SK-N-SH (cell line): ENCODE data around the gene ADAMTS17. TPM values are rescaled to one million over a fixed set of nuclear protein-coding genes. Genes with fewer than 3 reads are reported as not detected.

Source experiments
- CTCF ChIA-PET: fragments of 300-600, 350-600 bp; formaldehyde crosslinking; extraction: SDS; loops from one replicate; lab custom pipeline; 2021; lab: Yijun Ruan, JAX
- POLR2A ChIA-PET: fragments of 350-600 bp; sonication (Branson Sonifier 250); formaldehyde crosslinking; extraction: SDS; loops from one replicate; lab custom pipeline; 2020; ENCODE audit warnings: antibody characterized with exemption, inconsistent platforms; lab: Yijun Ruan, JAX
- DNase-seq: peaks from one replicate; pipeline ENCODE4 v3.0.0; 2012
- H2AFZ ChIP-seq: fragments of 200-600 bp; sonication (generic); 2 replicates; pipeline ENCODE4 v1.8.1; 2016; ENCODE audit warnings: antibody characterized with exemption, mild to moderate bottlenecking, low read depth
- H3F3A ChIP-seq: fragments of 200-600 bp; sonication (generic); replicated peaks from 2 replicates; pipeline ENCODE3; 2016; ENCODE audit warnings: antibody characterized with exemption, mild to moderate bottlenecking; ENCODE audit not compliant: insufficient read depth
- H3K27ac ChIP-seq, 2 experiments: fragments of 200-500 bp in 1 of 2; fragments of 200-600 bp in 1 of 2; sonication (Bioruptor generic) in 1 of 2; sonication (generic), shearing (Covaris generic) in 1 of 2; 2 replicates each; pipeline versions ENCODE4 v1.5.1 to v1.6.1; 2014 to 2016; ENCODE audit warnings: low read depth in 2 of 2, inconsistent platforms in 1 of 2, low read length in 1 of 2, mild to moderate bottlenecking in 1 of 2, mixed read lengths in 1 of 2
- H3K27me3 ChIP-seq: fragments of 200-600 bp; sonication (generic), shearing (Covaris generic); 2 replicates; pipeline ENCODE4 v1.6.1; 2016; ENCODE audit warnings: mixed run types; ENCODE audit not compliant: insufficient read depth
- H3K36me3 ChIP-seq, 2 experiments: fragments of 200-500 bp in 1 of 2; fragments of 200-600 bp in 1 of 2; sonication (Bioruptor generic) in 1 of 2; sonication (generic) in 1 of 2; replicated peaks in 1 of 2; 2 replicates each; pipeline versions ENCODE3 to v1.5.1; 2014 to 2016; ENCODE audit warnings: low read length in 1 of 2, mild to moderate bottlenecking in 1 of 2; ENCODE audit not compliant: insufficient read depth in 2 of 2, control insufficient read depth in 1 of 2
- H3K4me1 ChIP-seq, 2 experiments: fragments of 200-500 bp in 1 of 2; fragments of 200-600 bp in 1 of 2; sonication (Bioruptor generic) in 1 of 2; sonication (generic), shearing (Covaris generic) in 1 of 2; 2 replicates each; pipeline versions ENCODE4 v1.5.1 to v1.6.1; 2014 to 2016; ENCODE audit warnings: low read depth in 1 of 2, low read length in 1 of 2, mixed run types in 1 of 2; ENCODE audit not compliant: insufficient read depth in 2 of 2, control insufficient read depth in 1 of 2
- H3K4me2 ChIP-seq: fragments of 200-600 bp; sonication (generic), shearing (Covaris generic); 2 replicates; pipeline ENCODE4 v1.6.1; 2017; ENCODE audit warnings: mixed run types
- H3K4me3 ChIP-seq, 2 experiments: fragments of 200-500 bp in 1 of 2; fragments of 200-600 bp in 1 of 2; sonication (Bioruptor generic) in 1 of 2; sonication (generic), shearing (Covaris generic) in 1 of 2; 2 replicates each; pipeline versions ENCODE4 v1.5.1 to v1.8.1; 2014 to 2016; ENCODE audit warnings: low read depth in 2 of 2, inconsistent platforms in 1 of 2, low read length in 1 of 2, mild to moderate bottlenecking in 1 of 2, mixed read lengths in 1 of 2, moderate library complexity in 1 of 2
- H3K79me2 ChIP-seq: fragments of 200-600 bp; sonication (generic); 2 replicates; pipeline ENCODE4 v1.8.1; 2017; ENCODE audit warnings: mild to moderate bottlenecking; ENCODE audit not compliant: insufficient read depth
- H3K9ac ChIP-seq: fragments of 200-600 bp; sonication (generic); 2 replicates; pipeline ENCODE4 v1.6.1; 2017; ENCODE audit warnings: mixed run types
- H3K9me2 ChIP-seq: fragments of 200-600 bp; sonication (generic); 2 replicates; pipeline ENCODE4 v1.6.1; 2017; ENCODE audit warnings: mixed run types
- H3K9me3 ChIP-seq: fragments of 200-600 bp; sonication (generic); 2 replicates; pipeline ENCODE4 v1.6.1; 2017; ENCODE audit warnings: mixed run types, mild to moderate bottlenecking, moderate library complexity
- H4K20me1 ChIP-seq: fragments of 200-600 bp; sonication (generic); 2 replicates; pipeline ENCODE4 v1.6.1; 2017; ENCODE audit warnings: mild to moderate bottlenecking, mixed run types; ENCODE audit not compliant: insufficient read depth
- EP300 ChIP-seq, 2 experiments: IDR thresholded peaks; 2 replicates each; pipeline versions ENCODE4 v1.4.0 to v1.6.1; 2012; ENCODE audit warnings: borderline replicate concordance in 1 of 2, low read depth in 1 of 2, low read length in 1 of 2
- EZH2phosphoT487 ChIP-seq: fragments of 200-600 bp; sonication (generic); IDR thresholded peaks from 2 replicates; pipeline ENCODE4 v1.6.1; 2017; ENCODE audit warnings: low read depth, mixed run types, mild to moderate bottlenecking, antibody characterized with exemption, moderate library complexity, borderline replicate concordance
- FOSL2 ChIP-seq: IDR thresholded peaks from 2 replicates; pipeline ENCODE4 v1.4.0; 2012; ENCODE audit warnings: low read depth, mild to moderate bottlenecking, moderate library complexity, borderline replicate concordance
- FOXJ3 ChIP-seq: sonication (generic); formaldehyde crosslinking; IDR thresholded peaks from 2 replicates; pipeline ENCODE4 v1.5.1; 2020; ENCODE audit warnings: mild to moderate bottlenecking, missing genetic modification reagents
- IRF3 ChIP-seq: fragments of 150-350 bp; IDR thresholded peaks from 2 replicates; pipeline ENCODE4 v1.6.1; 2016; ENCODE audit warnings: mild to moderate bottlenecking, low read depth, low read length
- MXI1 ChIP-seq: IDR thresholded peaks from 2 replicates; pipeline ENCODE4 v1.6.1; 2012; ENCODE audit warnings: mild to moderate bottlenecking, low read depth, low read length, improper control_type of control experiment
- RFX5 ChIP-seq: IDR thresholded peaks from 2 replicates; pipeline ENCODE4 v1.6.1; 2012; ENCODE audit warnings: mild to moderate bottlenecking, improper control_type of control experiment, low read length
- USF2 ChIP-seq: fragments of 150-350 bp; IDR thresholded peaks from 2 replicates; pipeline ENCODE4 v1.6.1; 2017; ENCODE audit warnings: antibody characterized with exemption, low read length, low read depth, borderline replicate concordance
- ZBTB33 ChIP-seq: IDR thresholded peaks from 2 replicates; pipeline ENCODE4 v1.4.0; 2012; ENCODE audit warnings: low read depth, borderline replicate concordance
- WGBS: methylation state at CpG from one replicate; pipeline ENCODE4 v1.1.6; 2017; ENCODE audit warnings: low lambda C conversion rate; 5-methylcytosine and 5-hydroxymethylcytosine counted together
- polyA plus RNA-seq, 3 experiments: library from polyadenylated mRNA; depleted of rRNA; stranded (reverse); fragments of >200 nt; gene quantifications; 2 replicates each; pipeline ENCODE4 v1.2.3, GENCODE V29; 2012

The ADAMTS17 gene
- polyA plus RNA-seq, 1 of the 3 experiments (the other 2 are of a cell fraction): not detected

GRCh38 chr15:100169615-100170290 is 172.0 kb downstream of the ADAMTS17 start (continued):
- no peak for TF ChIP-seq USF2
- no peak for TF ChIP-seq EZH2phosphoT487

- no peak overlapping the region for H2AFZ ChIP-seq
- H3K27ac ChIP-seq: no peak overlapping the region
- ChIA-PET CTCF (interaction anchor here (1.8 kb wide), 1 partner anchor 8 kb away, joined by 4 read pairs; no protein-coding TSS in a partner anchor), POLR2A (no interaction called here)
- H3K4me3 ChIP-seq: no peak overlapping the region
- TF ChIP-seq EZH2phosphoT487: no peak
- TF ChIP-seq MXI1: no peak
- no peak for TF ChIP-seq RFX5
- no peak for DNase-seq
- H3K9ac ChIP-seq: no peak overlapping the region
- no peaks in the 10 kb centered on the region for H3K79me2 ChIP-seq
- 39% methylated on average over 11 of the region's 11 CpGs for WGBS
- H3K27me3 ChIP-seq: no peaks in the 10 kb centered on the region
- no peaks in the 10 kb centered on the region for H3K36me3 ChIP-seq
- H3K4me2 ChIP-seq: no peak overlapping the region
- no peaks in the 10 kb centered on the region for H3K9me3 ChIP-seq
- no peaks in the 10 kb centered on the region for H3F3A ChIP-seq
- no peaks in the 10 kb centered on the region for H4K20me1 ChIP-seq
- no peaks in the 10 kb centered on the region for H3K9me2 ChIP-seq
- no peaks in the 10 kb centered on the region for H3K4me1 ChIP-seq
Measured at GRCh38 chr15:100168787-100169186, 173.0 kb downstream of the ADAMTS17 start.

GRCh38 chr15:100167884-100168375 is 173.8 kb downstream of the ADAMTS17 start:
- Histone ChIP-seq H3K9me3 (no peaks in the 10 kb centered on the region), H3K4me3 (no peak overlapping the region), H3K27me3 (no peaks in the 10 kb centered on the region), H3K27ac (no peak overlapping the region), H3K4me1 (no peaks in the 10 kb centered on the region), H3K4me2 (no peak overlapping the region), H3F3A (no peaks in the 10 kb centered on the region), H4K20me1 (no peaks in the 10 kb centered on the region), H2AFZ (no peak overlapping the region), H3K9me2 (no peaks in the 10 kb centered on the region), H3K36me3 (no peaks in the 10 kb centered on the region), H3K9ac (no peak overlapping the region), H3K79me2 (no peaks in the 10 kb centered on the region)
- 42% methylated on average over 15 of the region's 15 CpGs for WGBS
- POLR2A ChIA-PET: no interaction called here
- CTCF ChIA-PET: interaction anchor here (1.6 kb wide), 1 partner anchor 174 kb away, joined by 4 read pairs; no protein-coding TSS in a partner anchor
- TF ChIP-seq ZBTB33 (no peak), FOXJ3 (CRISPR knock-in tag) (no peak), FOSL2 (no peak), EZH2phosphoT487 (no peak), EP300 (IDR thresholded peaks at IDR 0.05; ENCODE audit: borderline replicate concordance in 1 of 2, low read depth in 1 of 2, low read length in 1 of 2) (no peak), IRF3 (no peak)
- DNase-seq: no peak
